HG02852 (cell line): ENCODE data around the gene CLECL1.

ENCODE experiments used
- ATAC-seq: cut with Tn5 transposase; IDR thresholded peaks from one replicate; pipeline ENCODE4 v1.9.1; 2021; ENCODE audit warnings: mild to moderate bottlenecking, moderate library complexity; ENCODE audit not compliant: unreplicated experiment

The CLECL1 gene

GRCh38 chr12:9732921-9733461, at the start of gene CLECL1:
TSS of gene CLECL1 (minus strand) at chr12:9733097.
- ATAC-seq: no peak

DNA sequence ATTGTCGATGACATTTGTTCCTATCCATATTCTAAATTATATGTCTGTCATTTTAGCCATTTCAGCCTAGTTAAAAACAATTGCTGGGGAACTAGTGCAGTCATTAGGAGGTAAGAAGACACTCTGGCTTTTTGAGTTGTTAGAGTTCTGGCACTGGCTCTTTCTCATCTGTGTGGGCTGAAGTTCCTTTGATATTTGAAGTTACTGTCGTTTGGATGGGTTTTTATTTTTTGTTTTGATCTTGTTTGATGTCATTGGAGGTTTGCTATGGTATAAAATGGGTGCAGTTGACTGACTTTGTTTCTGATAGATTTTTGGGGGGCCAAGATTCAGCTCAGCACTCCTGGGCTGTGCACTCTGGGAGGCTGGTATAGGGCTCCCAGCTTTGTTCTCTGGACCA, 48.5 kb upstream of the CLECL1 start:
- no peak for ATAC-seq

DNA sequence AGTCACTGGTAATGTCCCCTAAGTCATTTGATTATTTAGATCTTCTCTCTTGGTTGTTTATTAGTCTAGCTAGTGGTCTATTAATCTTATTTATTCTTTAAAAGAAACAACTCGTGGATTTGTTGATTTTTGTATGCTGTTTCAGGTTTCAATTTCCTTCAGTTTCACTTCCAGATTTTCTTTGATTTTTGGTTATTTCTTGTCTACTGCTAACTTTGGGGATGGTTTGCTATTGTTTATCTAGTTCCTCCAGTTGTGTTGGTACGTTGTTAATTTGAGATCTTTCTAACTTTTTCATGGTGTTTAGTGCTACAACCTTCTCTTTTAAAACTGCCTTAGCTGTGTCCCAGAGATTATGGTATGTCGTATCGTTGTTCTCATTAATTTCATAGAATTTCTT, 46.3 kb upstream of the CLECL1 start:
- no peak for ATAC-seq

DNA sequence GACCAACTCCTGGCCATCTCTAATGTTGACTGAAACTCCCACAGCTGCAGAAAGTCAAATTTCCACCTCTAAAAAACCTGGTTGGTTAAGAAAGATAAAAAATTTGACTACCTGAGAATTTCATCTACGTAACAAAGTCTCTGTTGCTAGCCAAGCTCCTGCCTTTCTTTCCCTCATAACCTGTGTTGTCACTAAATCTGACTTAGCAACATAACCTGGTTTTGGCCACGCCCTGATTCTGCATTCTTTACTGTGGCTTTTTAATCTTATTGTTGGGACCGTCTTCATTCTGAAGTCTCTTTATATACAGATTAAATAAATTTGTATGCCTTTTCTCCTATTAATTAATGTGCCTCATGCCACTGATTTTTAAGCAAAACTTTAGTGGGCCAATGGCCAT, 43.9 kb upstream of the CLECL1 start:
- ATAC-seq: no peak

DNA sequence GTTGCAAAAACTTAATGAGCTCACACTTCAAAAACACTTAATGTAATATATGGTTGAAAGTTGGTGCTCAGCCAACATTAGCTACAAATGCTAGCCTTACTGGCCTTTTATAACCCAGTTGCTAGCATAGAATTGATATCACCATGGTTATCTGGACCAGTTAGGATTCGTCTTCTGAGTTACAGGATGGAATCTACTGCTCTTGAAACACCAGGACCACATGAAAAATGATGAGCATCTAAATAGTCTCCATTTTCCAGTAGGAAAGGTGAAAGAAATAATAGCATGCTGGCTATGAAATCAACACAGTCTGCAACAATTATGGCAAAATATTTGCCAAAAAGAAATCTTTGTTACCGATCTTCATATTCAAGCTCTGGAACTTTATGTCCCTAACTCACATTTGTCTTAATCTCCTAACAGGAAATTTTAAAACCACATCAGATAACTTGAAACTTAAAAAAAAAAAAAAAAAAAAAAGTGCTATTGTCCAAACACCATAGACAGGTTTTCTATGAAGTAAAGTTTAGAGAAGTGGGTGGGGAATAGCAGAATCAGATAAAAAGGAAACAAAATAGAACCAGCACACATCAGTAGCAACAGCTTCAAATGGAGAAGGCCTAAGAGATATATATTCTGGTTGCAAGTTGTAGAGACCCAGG, 40.5 kb upstream of the CLECL1 start:
- no peak for ATAC-seq

DNA sequence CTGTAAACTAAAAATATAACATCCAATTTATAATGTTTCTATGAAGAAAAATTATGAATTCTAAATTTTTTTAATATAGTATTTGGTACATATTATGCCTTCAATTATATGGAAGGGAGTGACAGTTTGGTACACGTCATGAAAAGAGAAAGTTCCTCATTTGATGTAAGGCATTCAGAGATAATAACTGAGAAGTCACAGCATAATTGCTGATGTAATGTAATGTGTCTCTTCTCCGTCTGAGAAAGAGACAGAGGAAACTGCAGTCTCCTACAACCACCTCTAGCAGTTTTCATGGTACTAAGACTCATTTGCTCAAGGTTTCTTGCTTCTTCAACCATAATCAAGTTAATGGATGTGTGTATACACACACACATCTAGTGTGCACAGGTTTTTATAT, 30.1 kb upstream of the CLECL1 start:
- ATAC-seq: no peak

DNA sequence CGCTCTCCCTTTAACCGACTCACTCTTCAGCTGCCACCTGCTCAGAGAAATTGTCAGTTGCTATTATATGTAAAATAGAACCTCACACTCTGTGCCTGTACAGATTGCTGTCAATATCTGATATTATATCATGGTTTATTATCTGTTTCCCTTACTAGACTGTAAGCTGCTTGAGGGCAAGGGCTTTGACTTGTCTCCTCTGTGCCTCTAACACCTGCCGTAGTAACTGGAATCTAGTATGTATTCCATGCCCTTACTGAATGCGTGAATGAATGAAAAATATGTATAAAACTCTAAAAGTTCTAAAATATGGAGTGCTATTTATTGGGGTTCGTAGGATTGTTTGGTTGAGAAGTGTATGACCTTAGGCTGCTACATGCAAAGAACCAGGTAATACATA, 29.5 kb upstream of the CLECL1 start:
- ATAC-seq: no peak

DNA sequence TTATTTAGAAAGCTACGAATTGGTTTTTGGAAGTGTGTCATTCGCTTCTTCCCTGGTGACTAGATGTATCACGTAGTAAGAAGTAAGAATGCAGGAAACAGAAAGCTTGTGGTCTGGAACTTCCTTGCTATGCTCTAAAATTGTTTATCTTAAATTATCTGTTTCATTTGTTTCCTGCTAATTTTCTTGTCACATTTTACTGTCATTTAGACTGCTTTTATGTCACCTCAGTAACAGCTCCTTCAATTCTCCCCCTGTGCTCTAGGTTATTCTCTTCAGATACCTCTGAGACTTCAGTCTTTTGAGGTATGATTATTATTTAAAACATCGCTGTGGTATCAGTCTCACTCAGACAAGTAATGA, 28.5 kb upstream of the CLECL1 start:
- no peak for ATAC-seq

DNA sequence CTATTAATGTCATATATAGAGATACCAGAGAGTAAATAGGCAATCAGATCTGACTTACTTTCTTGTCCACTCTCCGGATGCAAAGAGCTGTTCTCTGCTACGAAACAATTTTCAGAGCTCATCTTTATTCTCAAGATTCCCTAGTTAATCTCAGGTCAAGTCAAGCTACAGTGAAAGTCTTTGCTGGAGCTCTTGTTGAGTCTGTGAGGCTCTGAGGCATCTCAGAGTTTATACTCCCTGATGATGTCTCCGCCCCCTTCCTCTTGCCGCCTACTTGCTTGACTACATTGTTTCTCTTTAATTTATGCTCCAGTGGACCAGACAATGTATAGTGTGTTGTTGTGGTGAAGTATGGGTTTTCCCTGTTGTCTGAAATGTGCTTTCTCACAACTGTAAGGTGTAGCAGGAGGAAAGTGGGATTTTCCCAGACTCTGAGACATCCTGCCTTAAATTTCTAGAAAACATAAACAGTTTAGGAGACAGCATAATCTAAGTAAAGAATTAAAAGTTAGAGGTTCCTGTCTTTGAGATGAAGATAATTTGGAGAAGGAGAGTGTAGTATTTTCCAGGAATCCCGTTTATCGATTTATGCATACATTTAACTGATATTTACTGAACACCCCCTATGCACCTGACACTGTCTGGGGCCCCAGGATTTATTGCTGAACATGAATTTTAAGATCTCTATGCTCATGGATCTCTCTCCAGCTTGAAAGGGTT, 28.0 kb upstream of the CLECL1 start, which contains the start of gene CD69:
CD69 (minus strand) TSS at position 203 of the 720 bp plus-strand sequence; CDS start at position 122, 81 bp downstream.
- peak; percentile 45 for ATAC-seq

DNA sequence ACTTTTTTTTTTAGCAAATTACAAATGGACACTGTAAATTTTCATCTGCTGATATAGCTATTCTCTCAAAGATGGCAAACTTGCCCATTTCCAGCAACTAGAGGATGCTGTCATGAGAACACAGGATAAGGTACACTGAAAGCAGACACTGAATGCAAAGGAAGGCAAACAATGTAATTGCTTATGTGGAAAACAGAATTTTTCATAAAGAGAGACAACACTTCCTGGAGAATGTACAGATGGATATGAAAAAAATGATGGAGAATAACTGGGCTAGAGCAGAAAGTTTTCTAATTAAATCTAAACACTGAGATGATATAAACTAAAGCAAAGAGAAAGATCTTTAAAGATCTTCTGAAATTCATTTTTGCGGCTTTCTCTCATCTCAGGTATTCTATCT, 27.2 kb upstream of the CLECL1 start:
- no peak for ATAC-seq

- ATAC-seq: no peak
Measured at GRCh38 chr12:9759694-9760093, 26.8 kb upstream of the CLECL1 start.

GRCh38 chr12:9758119-9758518, 25.2 kb upstream of the CLECL1 start:
- ATAC-seq: no peak

GRCh38 chr12:9757433-9758025, 24.6 kb upstream of the CLECL1 start:
- no peak for ATAC-seq

GRCh38 chr12:9756706-9757105, 23.8 kb upstream of the CLECL1 start:
- ATAC-seq: no peak

- no peak for ATAC-seq
Measured at GRCh38 chr12:9756170-9756569, 23.3 kb upstream of the CLECL1 start.

GRCh38 chr12:9755567-9755966, 22.7 kb upstream of the CLECL1 start:
- no peak for ATAC-seq

DNA sequence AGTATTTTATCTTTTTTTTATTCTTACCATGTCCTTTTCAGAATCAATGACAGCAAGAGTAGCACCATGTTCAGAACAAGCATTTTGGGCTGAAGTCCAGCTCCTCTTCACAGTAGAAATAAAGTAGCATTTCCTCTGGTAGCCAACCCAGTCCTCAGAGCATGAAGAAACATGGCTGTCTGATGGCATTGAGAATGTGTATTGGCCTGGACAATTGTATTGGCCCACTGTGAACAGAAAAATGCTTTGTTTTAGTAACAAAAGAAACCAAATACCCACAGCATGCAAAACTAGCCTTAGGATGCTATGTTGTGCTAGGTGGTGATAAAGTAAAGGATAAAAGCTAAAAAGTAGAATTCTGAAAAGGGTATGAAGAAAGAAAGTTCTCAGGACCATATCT, 22.1 kb upstream of the CLECL1 start:
- no peak for ATAC-seq

- no peak for ATAC-seq
Measured at GRCh38 chr12:9754099-9754927, 21.4 kb upstream of the CLECL1 start.

DNA sequence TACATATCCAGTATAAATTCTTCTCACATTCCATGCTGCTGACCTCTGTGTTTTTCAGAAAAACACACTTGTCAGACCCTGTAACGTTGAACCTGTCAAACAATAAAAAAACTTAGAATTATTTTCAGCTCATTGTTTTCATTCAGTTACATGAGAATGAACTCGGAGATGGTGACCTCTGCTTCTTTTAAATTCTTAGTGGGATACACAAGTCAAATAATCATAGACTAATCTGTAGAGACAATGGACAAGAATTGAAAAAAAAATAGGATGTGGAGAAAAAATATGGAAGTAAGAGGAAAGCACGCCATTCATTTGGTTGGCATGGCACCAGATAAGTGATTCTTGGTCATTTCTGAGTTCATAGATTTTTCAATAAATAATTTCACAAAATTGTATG, 20.6 kb upstream of the CLECL1 start:
- ATAC-seq: no peak

DNA sequence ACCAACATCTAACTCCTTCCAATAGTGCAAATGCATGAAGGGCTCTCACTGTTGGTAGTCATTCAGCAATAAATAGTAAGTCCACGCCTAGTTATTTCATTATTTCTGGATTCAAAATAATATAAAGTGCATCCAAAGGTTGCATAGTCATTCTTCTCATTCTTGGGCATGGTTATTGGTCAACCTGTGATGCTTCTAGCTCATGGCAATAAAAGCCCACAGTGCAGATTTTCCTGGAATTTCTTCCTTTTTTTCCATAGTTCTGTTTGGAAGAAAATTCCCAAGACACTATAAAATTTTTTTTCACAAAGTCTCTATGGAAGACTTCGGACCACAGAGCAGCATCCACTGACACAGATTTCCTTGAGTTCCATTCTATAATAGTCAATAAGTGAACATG, 20.2 kb upstream of the CLECL1 start:
- no peak for ATAC-seq
